Endodermal cell (in vitro differentiated cells): ENCODE data around the gene PFKL. TPM values are rescaled to one million over a fixed set of nuclear protein-coding genes. Genes with fewer than 3 reads are reported as not detected.

ENCODE experiments used
- DNase-seq: peaks from one replicate; pipeline ENCODE4 v3.0.0-alpha.2; 2017
- H3K27ac ChIP-seq: 2 replicates; pipeline ENCODE4 v1.5.1; 2013; ENCODE audit warnings: mild to moderate bottlenecking, low read depth, low read length, moderate library complexity
- H3K27me3 ChIP-seq: 2 replicates; pipeline ENCODE4 v1.6.1; 2013; ENCODE audit warnings: mild to moderate bottlenecking, low read length, moderate library complexity; ENCODE audit not compliant: insufficient read depth, control insufficient read depth, poor library complexity, severe bottlenecking
- H3K36me3 ChIP-seq: 2 replicates; pipeline ENCODE4 v1.7.0; 2013; ENCODE audit warnings: mild to moderate bottlenecking, low read length, moderate library complexity; ENCODE audit not compliant: control insufficient read depth, insufficient read depth
- H3K4me1 ChIP-seq: one replicate; pipeline ENCODE4 v1.7.0; 2013; ENCODE audit warnings: low read length; ENCODE audit not compliant: control insufficient read depth, insufficient read depth
- H3K4me3 ChIP-seq: 2 replicates; pipeline ENCODE4 v1.5.1; 2013; ENCODE audit warnings: mild to moderate bottlenecking, low read length, moderate library complexity
- H3K9ac ChIP-seq: 2 replicates; pipeline ENCODE4 v1.6.1; 2013; ENCODE audit warnings: mild to moderate bottlenecking, low read length, moderate library complexity; ENCODE audit not compliant: poor library complexity, severe bottlenecking; ENCODE audit errors: extremely low read depth
- H3K9me3 ChIP-seq: 2 replicates; pipeline ENCODE4 v1.6.1; 2013; ENCODE audit warnings: mild to moderate bottlenecking, low read length, moderate library complexity; ENCODE audit not compliant: control insufficient read depth
- H3K27ac Mint-ChIP-seq: 2 replicates; pipeline ENCODE4 v1.8.0; 2020; ENCODE audit warnings: mixed read lengths
- H3K27me3 Mint-ChIP-seq: 2 replicates; pipeline ENCODE4 v1.8.0; 2021; ENCODE audit warnings: mild to moderate bottlenecking, mixed read lengths; ENCODE audit not compliant: insufficient read depth
- H3K36me3 Mint-ChIP-seq: 2 replicates; pipeline ENCODE4 v1.8.0; 2020; ENCODE audit warnings: low read depth, mixed read lengths
- H3K4me1 Mint-ChIP-seq: 2 replicates; pipeline ENCODE4 v1.8.0; 2020; ENCODE audit warnings: mixed read lengths
- H3K4me3 Mint-ChIP-seq: 2 replicates; pipeline ENCODE4 v1.8.0; 2020; ENCODE audit warnings: mild to moderate bottlenecking, moderate library complexity, mixed read lengths
- H3K9me3 Mint-ChIP-seq: 2 replicates; pipeline ENCODE4 v1.8.0; 2020; ENCODE audit warnings: mild to moderate bottlenecking, mixed read lengths
- CTCF ChIP-seq: fragments of 200-600 bp; sonication (generic); conservative IDR thresholded peaks from 2 replicates; pipeline ENCODE4 v1.5.0; 2021; ENCODE audit warnings: antibody characterized with exemption, mild to moderate bottlenecking
- WGBS, 2 experiments: methylation state at CpG; one replicate each; pipeline versions ENCODE4 v1.1.5 to v1.1.7; 2013; ENCODE audit warnings: missing lambda C conversion rate in 2 of 2, mixed read lengths in 1 of 2; ENCODE audit not compliant: insufficient coverage in 1 of 2, insufficient read length in 1 of 2; 5-methylcytosine and 5-hydroxymethylcytosine counted together
- total RNA-seq, 2 donors: library from RNA; stranded (reverse); fragmentation: NEBNext Ultra II Directional in 1 of 2; extraction: Animal tissue kit (Norgen Biotek cat#: 25700) in 1 of 2; gene quantifications; 2 replicates in 1 of 2; 3 replicates in 1 of 2; pipeline ENCODE4 v1.2.1, GENCODE V29; 2021

PFKL gene
- total RNA-seq, 2 donors from 2014 or later: 195 to 198 TPM

GRCh38 chr21:44271558-44272283 is 28.1 kb upstream of the PFKL start:
- WGBS, 2 experiments: 92 to 96% methylated on average over 14 to 18 of the region's 18 CpGs
- H3K4me1 Mint-ChIP-seq: peaks cover 7% of the 10 kb centered on the region
- Histone ChIP-seq H3K9ac (no peak overlapping the region), H3K27ac (no peak overlapping the region), H3K9me3 (no peaks in the 10 kb centered on the region), H3K4me3 (no peak overlapping the region), H3K27me3 (no peaks in the 10 kb centered on the region), H3K36me3 (no peaks in the 10 kb centered on the region), H3K4me1 (no peaks in the 10 kb centered on the region)
- TF ChIP-seq CTCF: no peak
- H3K9me3 Mint-ChIP-seq: peaks cover 4% of the 10 kb centered on the region
- H3K36me3 Mint-ChIP-seq: no peaks in the 10 kb centered on the region
- no peak overlapping the region for H3K4me3 Mint-ChIP-seq
- H3K27me3 Mint-ChIP-seq: no peaks in the 10 kb centered on the region
- H3K27ac Mint-ChIP-seq: no peak overlapping the region
- DNase-seq: no peak

DNA sequence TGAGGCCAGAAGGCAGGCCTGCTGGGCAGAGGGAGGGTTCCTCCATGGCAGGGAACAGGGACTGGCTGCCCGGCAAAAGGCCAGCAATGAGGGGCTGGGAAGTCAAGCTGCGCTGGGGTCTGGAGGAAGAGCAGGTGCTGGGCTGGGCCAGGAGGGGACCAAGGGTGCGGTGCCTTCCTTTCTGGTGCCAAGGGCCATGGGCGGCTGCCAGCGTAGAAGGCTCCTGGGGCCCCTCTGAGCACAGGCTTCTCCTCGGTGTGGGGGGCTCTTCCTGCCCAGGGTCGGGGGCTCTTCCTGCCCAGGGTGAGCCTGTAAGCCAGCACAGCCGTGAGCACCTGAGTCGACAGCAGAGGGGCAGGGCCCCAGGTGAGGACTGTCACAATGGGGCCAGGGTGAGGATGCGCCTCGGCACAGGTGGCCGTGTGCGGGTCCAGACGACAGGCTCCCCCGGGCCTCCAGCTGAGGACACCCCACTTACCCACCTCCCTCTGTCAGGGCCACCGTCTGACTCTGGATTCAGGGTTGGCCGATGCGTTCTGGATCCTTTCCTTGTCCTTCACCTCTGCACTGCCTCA is 27.5 kb upstream of the PFKL start:
- H3K27ac Mint-ChIP-seq: no peak overlapping the region
- Histone ChIP-seq H3K27me3 (no peaks in the 10 kb centered on the region), H3K4me3 (no peak overlapping the region), H3K9ac (no peak overlapping the region), H3K9me3 (no peaks in the 10 kb centered on the region), H3K36me3 (no peaks in the 10 kb centered on the region), H3K27ac (no peak overlapping the region), H3K4me1 (no peaks in the 10 kb centered on the region)
- peaks cover 6% of the 10 kb centered on the region for H3K4me1 Mint-ChIP-seq
- H3K36me3 Mint-ChIP-seq: no peaks in the 10 kb centered on the region
- DNase-seq: no peak
- 86 to 89% methylated on average over 12 to 18 of the region's 18 CpGs for WGBS, 2 experiments
- peaks cover 4% of the 10 kb centered on the region for H3K9me3 Mint-ChIP-seq
- TF ChIP-seq CTCF: no peak
- no peaks in the 10 kb centered on the region for H3K27me3 Mint-ChIP-seq
- no peak overlapping the region for H3K4me3 Mint-ChIP-seq

DNA sequence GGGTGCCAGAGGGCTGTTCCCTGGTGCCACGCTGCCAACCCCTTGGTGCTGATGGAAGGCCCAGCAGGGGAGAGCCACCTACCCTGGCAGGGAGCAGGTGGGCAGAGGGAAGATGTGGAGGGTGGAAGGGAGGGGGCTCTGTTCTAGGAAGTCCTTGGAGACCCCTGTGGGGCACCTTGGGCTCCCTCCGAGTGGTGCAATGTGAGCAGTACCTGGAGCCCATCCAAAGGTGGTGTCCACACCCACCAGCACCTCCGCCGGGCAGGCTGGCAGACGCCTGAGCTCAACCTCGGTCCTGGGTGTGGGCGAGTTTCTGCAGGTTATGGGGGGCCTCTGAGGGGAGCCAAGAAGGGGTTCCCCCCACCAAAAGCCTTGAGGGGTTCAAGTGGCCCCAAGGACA is 26.8 kb upstream of the PFKL start:
- Mint-ChIP-seq H3K4me3 (no peak overlapping the region), H3K4me1 (peaks cover 5% of the 10 kb centered on the region), H3K36me3 (no peaks in the 10 kb centered on the region), H3K27ac (no peak overlapping the region), H3K9me3 (peaks cover 4% of the 10 kb centered on the region), H3K27me3 (no peaks in the 10 kb centered on the region)
- Histone ChIP-seq H3K27me3 (no peaks in the 10 kb centered on the region), H3K4me1 (no peaks in the 10 kb centered on the region), H3K9me3 (no peaks in the 10 kb centered on the region), H3K27ac (no peak overlapping the region), H3K36me3 (no peaks in the 10 kb centered on the region), H3K9ac (no peak overlapping the region), H3K4me3 (no peak overlapping the region)
- no peak for TF ChIP-seq CTCF
- no peak for DNase-seq
- WGBS, 2 experiments: 91 to 96% methylated on average over 6 to 7 of the region's 7 CpGs
